ENCODE results near the gene SMG6.

GRCh38 chr17:2351269-2351668, 47.7 kb upstream of the SMG6 start:
- TF ChIP-seq CTCF (IDR thresholded peaks at IDR 0.05; ENCODE audit: insufficient read depth, low read depth, low read length): no peak
- no peak for TF ChIP-seq EZH2 (IDR thresholded peaks at IDR 0.05; ENCODE audit: insufficient read depth, low read length)

All from astrocyte (in vitro differentiated cells and primary cell).